ENCODE measurements around the gene KRABD2.

KRABD2 gene

DNA sequence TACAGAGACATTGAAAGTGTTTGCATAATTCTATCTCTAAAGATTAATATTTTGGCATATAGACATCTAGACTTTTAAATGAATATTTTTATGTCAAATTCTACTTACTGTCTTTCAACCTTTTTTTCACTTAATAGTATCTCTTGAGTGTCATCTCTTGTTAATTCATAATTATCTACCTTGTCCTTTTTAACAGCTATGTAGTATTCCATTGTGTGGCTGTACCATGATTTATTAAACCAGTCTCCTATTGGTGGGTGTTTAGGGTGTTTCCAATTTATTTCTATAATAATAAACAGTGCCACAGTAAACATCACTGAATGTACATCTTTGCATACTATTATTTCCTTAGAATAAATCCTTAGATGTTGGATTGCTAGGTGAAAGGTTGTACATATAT lies 37.4 kb upstream of the KRABD2 start:
- Histone ChIP-seq H3K4me3 (no peak overlapping the region), H3K36me3 (no peaks in the 10 kb centered on the region), H3K79me2 (ENCODE audit: low read depth) (no peaks in the 10 kb centered on the region), H4K20me1 (ENCODE audit: low read depth) (no peaks in the 10 kb centered on the region), H3K27me3 (peaks cover 16% of the 10 kb centered on the region), H3K9ac (no peak overlapping the region), H3F3A (ENCODE audit: low read depth) (peaks cover 10% of the 10 kb centered on the region), H2AFZ (replicated peaks) (no peak overlapping the region), H3K27ac (no peak overlapping the region), H3K9me3 (ENCODE audit: low read depth) (no peaks in the 10 kb centered on the region), H3K4me2 (no peak overlapping the region), H3K4me1 (no peaks in the 10 kb centered on the region)
- H3K27ac Mint-ChIP-seq, result no peak overlapping the region
- DNase-seq (ENCODE audit: low spot score), result no peak
- H3K4me1 Mint-ChIP-seq, result peaks cover 4% of the 10 kb centered on the region
- H3K27me3 Mint-ChIP-seq (ENCODE audit: insufficient read depth, low read depth), result peaks cover 11% of the 10 kb centered on the region
- no peak overlapping the region for H3K4me3 Mint-ChIP-seq
- TF ChIP-seq EZH2 (IDR thresholded peaks at IDR 0.05) (no peak), EZH2phosphoT487 (IDR thresholded peaks at IDR 0.05) (no peak)
- TF ChIP-seq, protein P1, sequence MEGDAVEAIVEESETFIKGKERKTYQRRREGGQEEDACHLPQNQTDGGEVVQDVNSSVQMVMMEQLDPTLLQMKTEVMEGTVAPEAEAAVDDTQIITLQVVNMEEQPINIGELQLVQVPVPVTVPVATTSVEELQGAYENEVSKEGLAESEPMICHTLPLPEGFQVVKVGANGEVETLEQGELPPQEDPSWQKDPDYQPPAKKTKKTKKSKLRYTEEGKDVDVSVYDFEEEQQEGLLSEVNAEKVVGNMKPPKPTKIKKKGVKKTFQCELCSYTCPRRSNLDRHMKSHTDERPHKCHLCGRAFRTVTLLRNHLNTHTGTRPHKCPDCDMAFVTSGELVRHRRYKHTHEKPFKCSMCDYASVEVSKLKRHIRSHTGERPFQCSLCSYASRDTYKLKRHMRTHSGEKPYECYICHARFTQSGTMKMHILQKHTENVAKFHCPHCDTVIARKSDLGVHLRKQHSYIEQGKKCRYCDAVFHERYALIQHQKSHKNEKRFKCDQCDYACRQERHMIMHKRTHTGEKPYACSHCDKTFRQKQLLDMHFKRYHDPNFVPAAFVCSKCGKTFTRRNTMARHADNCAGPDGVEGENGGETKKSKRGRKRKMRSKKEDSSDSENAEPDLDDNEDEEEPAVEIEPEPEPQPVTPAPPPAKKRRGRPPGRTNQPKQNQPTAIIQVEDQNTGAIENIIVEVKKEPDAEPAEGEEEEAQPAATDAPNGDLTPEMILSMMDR (IDR thresholded peaks at IDR 0.05), result no peak
- H3K9me3 Mint-ChIP-seq, result no peaks in the 10 kb centered on the region
- no peaks in the 10 kb centered on the region for H3K36me3 Mint-ChIP-seq

GRCh38 chr17:8413328-8413727 lies 36.8 kb upstream of the KRABD2 start:
- Histone ChIP-seq H3K36me3 (no peaks in the 10 kb centered on the region), H3K4me2 (no peak overlapping the region), H3K9me3 (ENCODE audit: low read depth) (no peaks in the 10 kb centered on the region), H3K27me3 (peaks cover 13% of the 10 kb centered on the region), H3K9ac (no peak overlapping the region), H3K79me2 (ENCODE audit: low read depth) (no peaks in the 10 kb centered on the region), H3F3A (ENCODE audit: low read depth) (peaks cover 10% of the 10 kb centered on the region), H4K20me1 (ENCODE audit: low read depth) (no peaks in the 10 kb centered on the region), H3K4me3 (no peak overlapping the region), H3K27ac (no peak overlapping the region), H2AFZ (replicated peaks) (no peak overlapping the region), H3K4me1 (no peaks in the 10 kb centered on the region)
- Mint-ChIP-seq H3K4me3 (no peak overlapping the region), H3K27ac (no peak overlapping the region), H3K9me3 (no peaks in the 10 kb centered on the region), H3K4me1 (peaks cover 4% of the 10 kb centered on the region), H3K36me3 (no peaks in the 10 kb centered on the region), H3K27me3 (ENCODE audit: insufficient read depth, low read depth) (peaks cover 8% of the 10 kb centered on the region)
- TF ChIP-seq EZH2phosphoT487 (IDR thresholded peaks at IDR 0.05), result no peak
- TF ChIP-seq, protein P1 (IDR thresholded peaks at IDR 0.05), result no peak
- no peak for TF ChIP-seq EZH2 (IDR thresholded peaks at IDR 0.05)
- no peak for DNase-seq (ENCODE audit: low spot score)

DNA sequence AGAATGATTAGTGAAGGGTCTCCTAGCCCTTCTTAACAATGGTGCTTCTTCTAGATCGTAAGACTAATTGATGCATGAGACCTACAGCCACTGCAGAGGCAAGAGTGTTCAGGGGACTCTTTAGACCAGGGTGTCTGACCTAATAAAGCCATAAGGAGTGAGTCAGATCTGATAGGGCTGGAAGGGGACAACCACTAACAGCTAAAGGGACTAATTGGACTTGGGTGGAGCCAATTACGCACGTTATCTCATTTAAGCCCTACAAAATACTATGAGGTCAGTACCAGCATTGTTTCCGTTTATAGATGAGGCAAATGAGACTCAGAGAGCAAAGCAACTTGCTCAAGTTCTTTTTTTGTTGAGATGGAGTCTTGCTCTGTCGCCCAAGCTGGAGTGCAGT lies 35.6 kb upstream of the KRABD2 start:
- H3K9me3 ChIP-seq (ENCODE audit: low read depth), result no peaks in the 10 kb centered on the region
- H3K9ac ChIP-seq, result no peak overlapping the region
- no peaks in the 10 kb centered on the region for H3K79me2 ChIP-seq (ENCODE audit: low read depth)
- H4K20me1 ChIP-seq (ENCODE audit: low read depth), result no peaks in the 10 kb centered on the region
- H3K4me3 ChIP-seq, result no peak overlapping the region
- TF ChIP-seq, protein P1 (IDR thresholded peaks at IDR 0.05), result no peak
- TF ChIP-seq EZH2 (IDR thresholded peaks at IDR 0.05) (no peak), EZH2phosphoT487 (IDR thresholded peaks at IDR 0.05) (no peak)
- no peaks in the 10 kb centered on the region for H3K9me3 Mint-ChIP-seq
- H3K4me3 Mint-ChIP-seq, result no peak overlapping the region
- H3K27ac Mint-ChIP-seq, result no peak overlapping the region
- H3K27me3 Mint-ChIP-seq (ENCODE audit: insufficient read depth, low read depth), result peaks cover 9% of the 10 kb centered on the region
- H3K36me3 Mint-ChIP-seq, result no peaks in the 10 kb centered on the region
- H3K4me2 ChIP-seq, result no peak overlapping the region
- H3K36me3 ChIP-seq, result no peaks in the 10 kb centered on the region
- H3F3A ChIP-seq (ENCODE audit: low read depth), result peaks cover 10% of the 10 kb centered on the region
- H2AFZ ChIP-seq (replicated peaks), result no peak overlapping the region
- peaks cover 6% of the 10 kb centered on the region for H3K4me1 Mint-ChIP-seq
- peaks cover 4% of the 10 kb centered on the region for H3K27me3 ChIP-seq
- H3K4me1 ChIP-seq, result no peaks in the 10 kb centered on the region
- H3K27ac ChIP-seq, result no peak overlapping the region
- no peak for DNase-seq (ENCODE audit: low spot score)

GRCh38 chr17:8410883-8411238 lies 34.4 kb upstream of the KRABD2 start:
- Mint-ChIP-seq H3K36me3 (no peaks in the 10 kb centered on the region), H3K9me3 (no peaks in the 10 kb centered on the region), H3K4me3 (no peak overlapping the region), H3K27ac (no peak overlapping the region), H3K4me1 (peaks cover 8% of the 10 kb centered on the region), H3K27me3 (ENCODE audit: insufficient read depth, low read depth) (peaks cover 12% of the 10 kb centered on the region)
- Histone ChIP-seq H3K36me3 (no peaks in the 10 kb centered on the region), H3K27me3 (no peaks in the 10 kb centered on the region), H2AFZ (replicated peaks) (no peak overlapping the region), H4K20me1 (ENCODE audit: low read depth) (no peaks in the 10 kb centered on the region), H3K79me2 (ENCODE audit: low read depth) (no peaks in the 10 kb centered on the region), H3K4me2 (no peak overlapping the region), H3F3A (ENCODE audit: low read depth) (peaks cover 7% of the 10 kb centered on the region), H3K4me3 (no peak overlapping the region), H3K9me3 (ENCODE audit: low read depth) (no peaks in the 10 kb centered on the region), H3K9ac (no peak overlapping the region), H3K27ac (no peak overlapping the region), H3K4me1 (no peaks in the 10 kb centered on the region)
- TF ChIP-seq, protein P1 (IDR thresholded peaks at IDR 0.05), result no peak
- no peak for TF ChIP-seq EZH2phosphoT487 (IDR thresholded peaks at IDR 0.05)
- TF ChIP-seq EZH2 (IDR thresholded peaks at IDR 0.05), result no peak
- DNase-seq (ENCODE audit: low spot score), result no peak

Measured in neural progenitor cell (in vitro differentiated cells).